Measurements from ENCODE around the gene PEMT. TPM values are rescaled to one million over a fixed set of nuclear protein-coding genes. Genes with fewer than 3 reads are reported as not detected.

Gene PEMT
- total and polyA plus RNA-seq, 4 donors = 18.7 to 59.1 (median 34.4) TPM

DNA sequence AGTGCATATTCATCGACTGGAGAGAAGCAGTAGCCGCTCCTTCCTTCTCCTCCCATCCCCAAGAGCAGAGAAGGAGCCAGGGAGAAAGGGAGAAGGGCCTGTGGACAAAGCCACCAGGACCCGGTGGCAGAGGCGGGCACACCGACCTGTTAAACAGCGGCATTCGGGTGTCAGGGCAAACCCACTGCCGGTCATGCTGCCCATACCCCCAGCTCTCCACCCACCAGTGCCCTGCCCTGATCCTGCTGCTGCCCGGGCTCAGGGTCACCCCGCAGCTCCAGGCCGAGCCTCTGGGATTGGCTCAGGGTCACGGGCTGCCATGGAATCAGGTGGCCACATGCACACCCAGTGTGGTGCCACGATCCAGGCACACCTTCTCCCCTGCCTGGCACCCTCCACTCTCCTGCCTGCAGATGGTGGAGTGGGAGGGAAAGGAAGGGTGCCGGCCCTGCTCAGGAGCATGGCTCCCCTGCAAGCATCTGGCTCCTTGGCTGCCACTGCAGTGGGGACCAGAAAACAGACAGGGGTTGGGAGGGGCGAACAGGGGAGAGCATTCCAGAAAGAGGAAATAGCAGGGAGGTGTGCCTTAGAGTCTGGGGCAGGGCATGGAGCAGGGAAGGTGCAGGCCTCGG lies 77.0 kb downstream of the PEMT start:
- ATAC-seq (ENCODE audit: insufficient read depth, low FRiP score) (no peak), DNase-seq (no peak)
- Histone ChIP-seq H3K36me3 (ENCODE audit: control insufficient read depth in 4 of 4, insufficient read depth in 4 of 4, low read length in 4 of 4) (no peaks in the 10 kb centered on the region), H3K27ac (ENCODE audit: low read depth in 1 of 2, low read length in 1 of 2) (no peak overlapping the region), H3K9me3 (ENCODE audit: control insufficient read depth in 4 of 4, insufficient read depth in 3 of 4, low read length in 3 of 4) (no peaks in the 10 kb centered on the region), H3K4me3 (no peak overlapping the region), H3K9ac (ENCODE audit: insufficient read depth in 1 of 2, low read length in 2 of 2) (no peak overlapping the region), H3K4me1 (ENCODE audit: control insufficient read depth in 5 of 5, insufficient read depth in 5 of 5, low read length in 5 of 5) (no peaks in the 10 kb centered on the region), H3K27me3 (ENCODE audit: control insufficient read depth in 3 of 3, insufficient read depth in 3 of 3, low read length in 2 of 3) (no peaks in the 10 kb centered on the region)
- 91 to 94% methylated on average over 16 of the region's 16 CpGs for WGBS, 2 donors
- TF ChIP-seq, protein P1, sequence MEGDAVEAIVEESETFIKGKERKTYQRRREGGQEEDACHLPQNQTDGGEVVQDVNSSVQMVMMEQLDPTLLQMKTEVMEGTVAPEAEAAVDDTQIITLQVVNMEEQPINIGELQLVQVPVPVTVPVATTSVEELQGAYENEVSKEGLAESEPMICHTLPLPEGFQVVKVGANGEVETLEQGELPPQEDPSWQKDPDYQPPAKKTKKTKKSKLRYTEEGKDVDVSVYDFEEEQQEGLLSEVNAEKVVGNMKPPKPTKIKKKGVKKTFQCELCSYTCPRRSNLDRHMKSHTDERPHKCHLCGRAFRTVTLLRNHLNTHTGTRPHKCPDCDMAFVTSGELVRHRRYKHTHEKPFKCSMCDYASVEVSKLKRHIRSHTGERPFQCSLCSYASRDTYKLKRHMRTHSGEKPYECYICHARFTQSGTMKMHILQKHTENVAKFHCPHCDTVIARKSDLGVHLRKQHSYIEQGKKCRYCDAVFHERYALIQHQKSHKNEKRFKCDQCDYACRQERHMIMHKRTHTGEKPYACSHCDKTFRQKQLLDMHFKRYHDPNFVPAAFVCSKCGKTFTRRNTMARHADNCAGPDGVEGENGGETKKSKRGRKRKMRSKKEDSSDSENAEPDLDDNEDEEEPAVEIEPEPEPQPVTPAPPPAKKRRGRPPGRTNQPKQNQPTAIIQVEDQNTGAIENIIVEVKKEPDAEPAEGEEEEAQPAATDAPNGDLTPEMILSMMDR (IDR thresholded peaks at IDR 0.05; ENCODE audit: control extremely low read depth, extremely low read depth) = no peak

DNA sequence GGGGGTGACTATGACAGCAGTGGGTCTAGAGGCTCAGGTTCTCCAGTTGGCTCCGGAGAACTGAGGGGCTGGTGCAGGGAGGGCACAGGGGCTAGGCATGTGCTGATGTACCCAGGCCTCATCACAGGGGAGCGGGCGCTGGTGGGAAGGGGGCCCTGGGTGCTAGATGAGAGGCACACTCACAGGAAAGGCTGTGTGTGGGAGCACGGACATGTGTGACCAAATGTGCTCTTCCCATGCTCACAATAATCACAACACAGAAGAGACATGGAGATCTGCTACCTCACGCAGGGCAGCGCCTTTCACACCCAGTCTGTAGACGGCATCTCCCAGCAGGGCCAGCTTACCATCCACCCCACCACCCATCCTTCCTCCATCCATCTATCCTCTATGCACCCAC lies 77.9 kb downstream of the PEMT start:
- Histone ChIP-seq H3K36me3 (ENCODE audit: control insufficient read depth in 4 of 4, insufficient read depth in 4 of 4, low read length in 4 of 4) (no peaks in the 10 kb centered on the region), H3K9me3 (ENCODE audit: control insufficient read depth in 4 of 4, insufficient read depth in 3 of 4, low read length in 3 of 4) (no peaks in the 10 kb centered on the region), H3K4me1 (ENCODE audit: control insufficient read depth in 5 of 5, insufficient read depth in 5 of 5, low read length in 5 of 5) (no peaks in the 10 kb centered on the region), H3K27ac (ENCODE audit: low read depth in 1 of 2, low read length in 1 of 2) (no peak overlapping the region), H3K27me3 (ENCODE audit: control insufficient read depth in 3 of 3, insufficient read depth in 3 of 3, low read length in 2 of 3) (no peaks in the 10 kb centered on the region), H3K4me3 (no peak overlapping the region), H3K9ac (ENCODE audit: insufficient read depth in 1 of 2, low read length in 2 of 2) (no peak overlapping the region)
- no peak for ATAC-seq (ENCODE audit: insufficient read depth, low FRiP score)
- WGBS, 2 donors = 97 to 99% methylated on average over 7 of the region's 7 CpGs
- DNase-seq = no peak
- TF ChIP-seq, protein P1 (IDR thresholded peaks at IDR 0.05; ENCODE audit: control extremely low read depth, extremely low read depth) = no peak

DNA sequence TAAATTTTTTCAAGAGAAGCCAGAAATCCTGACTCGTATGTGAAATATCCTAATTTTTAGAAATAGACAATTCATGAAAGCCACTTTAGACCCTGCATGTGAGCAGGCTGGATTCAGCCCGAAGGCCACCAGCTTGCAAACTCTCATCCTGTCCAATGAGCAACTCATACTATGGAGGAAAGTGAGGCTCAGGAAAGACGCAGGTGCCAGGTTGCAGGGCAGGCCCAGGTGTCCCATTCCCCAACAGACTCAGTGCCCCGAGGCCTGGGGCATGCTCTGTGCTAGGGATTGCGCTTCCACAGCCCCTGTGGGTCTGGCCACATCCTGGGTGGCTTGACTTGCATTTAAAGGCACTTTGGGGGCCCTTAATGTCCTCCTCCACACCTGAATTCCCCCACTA lies 78.6 kb downstream of the PEMT start:
- no peaks in the 10 kb centered on the region for H3K4me1 ChIP-seq (ENCODE audit: control insufficient read depth in 5 of 5, insufficient read depth in 5 of 5, low read length in 5 of 5)
- H3K9me3 ChIP-seq (ENCODE audit: control insufficient read depth in 4 of 4, insufficient read depth in 3 of 4, low read length in 3 of 4) = no peaks in the 10 kb centered on the region
- ATAC-seq (ENCODE audit: insufficient read depth, low FRiP score) (no peak), DNase-seq (no peak)
- no peaks in the 10 kb centered on the region for H3K27me3 ChIP-seq (ENCODE audit: control insufficient read depth in 3 of 3, insufficient read depth in 3 of 3, low read length in 2 of 3)
- H3K36me3 ChIP-seq (ENCODE audit: control insufficient read depth in 4 of 4, insufficient read depth in 4 of 4, low read length in 4 of 4) = no peaks in the 10 kb centered on the region
- no peak overlapping the region for H3K9ac ChIP-seq (ENCODE audit: insufficient read depth in 1 of 2, low read length in 2 of 2)
- TF ChIP-seq, protein P1 (IDR thresholded peaks at IDR 0.05; ENCODE audit: control extremely low read depth, extremely low read depth) = no peak
- H3K4me3 ChIP-seq = no peak overlapping the region
- no peak overlapping the region for H3K27ac ChIP-seq (ENCODE audit: low read depth in 1 of 2, low read length in 1 of 2)
- WGBS, 2 donors = 95 to 96% methylated on average over 5 of the region's 5 CpGs

Measured in lung (tissue), 12 donors.